ENCODE results near the gene PRTN3.
A peak's percentile ranks its signal among the peaks of the same experiment; 100 is the strongest.

The PRTN3 gene

GRCh38 chr19:858284-858683 is 17.5 kb downstream of the PRTN3 start:
- TF ChIP-seq, protein P1, sequence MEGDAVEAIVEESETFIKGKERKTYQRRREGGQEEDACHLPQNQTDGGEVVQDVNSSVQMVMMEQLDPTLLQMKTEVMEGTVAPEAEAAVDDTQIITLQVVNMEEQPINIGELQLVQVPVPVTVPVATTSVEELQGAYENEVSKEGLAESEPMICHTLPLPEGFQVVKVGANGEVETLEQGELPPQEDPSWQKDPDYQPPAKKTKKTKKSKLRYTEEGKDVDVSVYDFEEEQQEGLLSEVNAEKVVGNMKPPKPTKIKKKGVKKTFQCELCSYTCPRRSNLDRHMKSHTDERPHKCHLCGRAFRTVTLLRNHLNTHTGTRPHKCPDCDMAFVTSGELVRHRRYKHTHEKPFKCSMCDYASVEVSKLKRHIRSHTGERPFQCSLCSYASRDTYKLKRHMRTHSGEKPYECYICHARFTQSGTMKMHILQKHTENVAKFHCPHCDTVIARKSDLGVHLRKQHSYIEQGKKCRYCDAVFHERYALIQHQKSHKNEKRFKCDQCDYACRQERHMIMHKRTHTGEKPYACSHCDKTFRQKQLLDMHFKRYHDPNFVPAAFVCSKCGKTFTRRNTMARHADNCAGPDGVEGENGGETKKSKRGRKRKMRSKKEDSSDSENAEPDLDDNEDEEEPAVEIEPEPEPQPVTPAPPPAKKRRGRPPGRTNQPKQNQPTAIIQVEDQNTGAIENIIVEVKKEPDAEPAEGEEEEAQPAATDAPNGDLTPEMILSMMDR (IDR thresholded peaks at IDR 0.05; ENCODE audit: low read depth, low read length): no peak

GRCh38 chr19:858868-859843 is 18.4 kb downstream of the PRTN3 start, which contains the start of gene CFD:
Gene CFD, plus strand, starts transcription at chr19:859664. Its CDS starts 26 bp downstream, at chr19:859690.
- TF ChIP-seq, protein P1 (IDR thresholded peaks at IDR 0.05; ENCODE audit: low read depth, low read length): no peak
- peak in 1 of 2 donors; percentile 46 for DNase-seq (ENCODE audit: low read depth in 2 of 2)

More at GRCh38 chr19:858284-858683, 17.5 kb downstream of the PRTN3 start:
- no peak overlapping the region for H3K4me3 ChIP-seq (replicated peaks in 1 of 2; ENCODE audit: low read depth in 2 of 2, low read length in 2 of 2)
- no peak for DNase-seq (ENCODE audit: low read depth in 2 of 2)

GRCh38 chr19:861141-861755 is 20.4 kb downstream of the PRTN3 start:
- DNase-seq (ENCODE audit: low read depth in 2 of 2): no peak
- TF ChIP-seq, protein P1 (IDR thresholded peaks at IDR 0.05; ENCODE audit: low read depth, low read length): no peak
- no peak overlapping the region for H3K4me3 ChIP-seq (replicated peaks in 1 of 2; ENCODE audit: low read depth in 2 of 2, low read length in 2 of 2)

More at GRCh38 chr19:858868-859843, 18.4 kb downstream of the PRTN3 start, which contains the start of gene CFD:
- H3K4me3 ChIP-seq (replicated peaks in 1 of 2; ENCODE audit: low read depth in 2 of 2, low read length in 2 of 2): no peak within 1 kb of the TSS

- DNase-seq (ENCODE audit: low read depth in 2 of 2): peak; percentile 30 to 32
- TF ChIP-seq, protein P1 (IDR thresholded peaks at IDR 0.05; ENCODE audit: low read depth, low read length): no peak
- no peak overlapping the region for H3K4me3 ChIP-seq (replicated peaks in 1 of 2; ENCODE audit: low read depth in 2 of 2, low read length in 2 of 2)
These were observed 21.2 kb downstream of the PRTN3 start for GRCh38 chr19:861756-862580.

- no peak overlapping the region for H3K4me3 ChIP-seq (replicated peaks in 1 of 2; ENCODE audit: low read depth in 2 of 2, low read length in 2 of 2)
- TF ChIP-seq, protein P1 (IDR thresholded peaks at IDR 0.05; ENCODE audit: low read depth, low read length): no peak
- DNase-seq (ENCODE audit: low read depth in 2 of 2): peak; percentile 39 to 55
These were observed 21.9 kb downstream of the PRTN3 start for GRCh38 chr19:862581-863314.

- no peak overlapping the region for H3K4me3 ChIP-seq (replicated peaks in 1 of 2; ENCODE audit: low read depth in 2 of 2, low read length in 2 of 2)
- no peak for DNase-seq (ENCODE audit: low read depth in 2 of 2)
- TF ChIP-seq, protein P1 (IDR thresholded peaks at IDR 0.05; ENCODE audit: low read depth, low read length): no peak
These were observed 22.5 kb downstream of the PRTN3 start for GRCh38 chr19:863315-863620.

Measured in cardiac fibroblast (primary cell).